H9 (cell line): Measurements from ENCODE around the gene KCNA4. TPM values are rescaled to one million over a fixed set of nuclear protein-coding genes. Genes with fewer than 3 reads are reported as not detected.

ENCODE experiments used
- DNase-seq: peaks from one replicate; pipeline ENCODE4 v3.0.0-alpha.2; 2017
- H2AFZ ChIP-seq: one replicate; pipeline ENCODE4 v1.6.1; 2013; ENCODE audit warnings: mild to moderate bottlenecking, low read length, control low read depth, moderate library complexity
- H2AK5ac ChIP-seq: 2 replicates; pipeline ENCODE4 v1.6.1; 2013; ENCODE audit warnings: low read length, control low read depth, mixed read lengths; ENCODE audit not compliant: insufficient read length
- H2BK120ac ChIP-seq: one replicate; pipeline ENCODE4 v1.6.1; 2013; ENCODE audit warnings: low read depth, mild to moderate bottlenecking, low read length, control low read depth, inconsistent platforms; ENCODE audit not compliant: poor library complexity, severe bottlenecking
- H2BK12ac ChIP-seq: 2 replicates; pipeline ENCODE4 v1.6.1; 2013; ENCODE audit warnings: low read length, control low read depth, mixed read lengths, low read depth; ENCODE audit not compliant: insufficient read length
- H2BK15ac ChIP-seq: 2 replicates; pipeline ENCODE4 v1.6.1; 2013; ENCODE audit warnings: low read depth, low read length, control low read depth
- H2BK20ac ChIP-seq: one replicate; pipeline ENCODE4 v1.6.1; 2013; ENCODE audit warnings: low read depth, mild to moderate bottlenecking, low read length, control low read depth, inconsistent platforms; ENCODE audit not compliant: poor library complexity, severe bottlenecking
- H2BK5ac ChIP-seq: 2 replicates; pipeline ENCODE4 v1.6.1; 2013; ENCODE audit warnings: low read length, control low read depth, mixed read lengths; ENCODE audit not compliant: insufficient read length
- H3K14ac ChIP-seq: 2 replicates; pipeline ENCODE4 v1.6.1; 2013; ENCODE audit warnings: low read length, control low read depth; ENCODE audit not compliant: insufficient read depth
- H3K18ac ChIP-seq: 2 replicates; pipeline ENCODE4 v1.6.1; 2013; ENCODE audit warnings: low read depth, mild to moderate bottlenecking, mixed read lengths, low read length, control low read depth; ENCODE audit not compliant: insufficient read length
- H3K23ac ChIP-seq: 2 replicates; pipeline ENCODE4 v1.6.1; 2013; ENCODE audit warnings: low read length, control low read depth, mixed read lengths, low read depth; ENCODE audit not compliant: insufficient read length
- H3K23me2 ChIP-seq: 2 replicates; pipeline ENCODE4 v1.6.1; 2013; ENCODE audit warnings: low read depth, mild to moderate bottlenecking, mixed read lengths, low read length, control low read depth; ENCODE audit not compliant: insufficient read length, poor library complexity, severe bottlenecking
- H3K27ac ChIP-seq: 2 replicates; pipeline ENCODE4 v1.5.1; 2013; ENCODE audit warnings: low read length, control low read depth, mixed read lengths, low read depth; ENCODE audit not compliant: insufficient read length
- H3K27me3 ChIP-seq: 2 replicates; pipeline ENCODE4 v1.6.1; 2013; ENCODE audit warnings: low read length, control low read depth, inconsistent platforms; ENCODE audit not compliant: insufficient read depth
- H3K4ac ChIP-seq: 2 replicates; pipeline ENCODE4 v1.6.1; 2013; ENCODE audit warnings: low read depth, mild to moderate bottlenecking, control low read depth, inconsistent platforms, low read length, moderate library complexity
- H3K4me1 ChIP-seq: 2 replicates; pipeline ENCODE4 v1.6.1; 2013; ENCODE audit warnings: low read length, control low read depth, inconsistent platforms; ENCODE audit not compliant: insufficient read depth
- H3K4me2 ChIP-seq: 2 replicates; pipeline ENCODE4 v1.6.1; 2013; ENCODE audit warnings: low read length, control low read depth, mixed read lengths; ENCODE audit not compliant: insufficient read length, insufficient read depth
- H3K56ac ChIP-seq: 2 replicates; pipeline ENCODE4 v1.6.1; 2013; ENCODE audit warnings: low read depth, mild to moderate bottlenecking, mixed read lengths, low read length, control low read depth; ENCODE audit not compliant: insufficient read length
- H3K79me1 ChIP-seq: 2 replicates; pipeline ENCODE4 v1.6.1; 2013; ENCODE audit warnings: low read depth, mild to moderate bottlenecking, moderate library complexity, low read length, control low read depth, inconsistent platforms; ENCODE audit not compliant: insufficient read depth, poor library complexity, severe bottlenecking
- H3K79me2 ChIP-seq: 2 replicates; pipeline ENCODE4 v1.6.1; 2013; ENCODE audit warnings: low read length, control low read depth, inconsistent platforms; ENCODE audit not compliant: insufficient read depth
- H3K9ac ChIP-seq: 2 replicates; pipeline ENCODE4 v1.6.1; 2013; ENCODE audit warnings: low read length, control low read depth, mixed read lengths; ENCODE audit not compliant: insufficient read length; ENCODE audit errors: extremely low read depth
- H3K9me3 ChIP-seq: one replicate; pipeline ENCODE4 v1.6.1; 2013; ENCODE audit warnings: low read depth, low read length, inconsistent platforms; ENCODE audit not compliant: control insufficient read depth
- H3T11ph ChIP-seq: one replicate; pipeline ENCODE4 v1.6.1; 2013; ENCODE audit warnings: mild to moderate bottlenecking, low read length, control low read depth, inconsistent platforms
- H4K20me1 ChIP-seq: one replicate; pipeline ENCODE4 v1.6.1; 2013; ENCODE audit not compliant: control insufficient read depth, insufficient read length, insufficient read depth
- H4K5ac ChIP-seq: 2 replicates; pipeline ENCODE4 v1.6.1; 2013; ENCODE audit warnings: low read depth, mild to moderate bottlenecking, mixed read lengths, low read length, control low read depth; ENCODE audit not compliant: insufficient read length
- H4K8ac ChIP-seq: replicated peaks from 2 replicates; pipeline ENCODE4 v1.6.1; 2013; ENCODE audit warnings: low read length, control low read depth, mixed read lengths, low read depth; ENCODE audit not compliant: insufficient read length
- H4K91ac ChIP-seq: 2 replicates; pipeline ENCODE4 v1.6.1; 2013; ENCODE audit warnings: low read depth, mild to moderate bottlenecking, moderate library complexity, mixed read lengths, low read length, control low read depth; ENCODE audit not compliant: insufficient read length
- H3K27ac Mint-ChIP-seq, 3 experiments: 2 replicates in 2 of 3; 3 replicates in 1 of 3; pipeline ENCODE4 v1.8.0; 2020 to 2021; ENCODE audit warnings: mixed read lengths in 3 of 3, mild to moderate bottlenecking in 1 of 3, moderate library complexity in 1 of 3
- H3K27me3 Mint-ChIP-seq: 2 replicates; pipeline ENCODE4 v1.8.0; 2021; ENCODE audit warnings: low read depth, mild to moderate bottlenecking, moderate library complexity, mixed read lengths
- H3K36me3 Mint-ChIP-seq, 3 experiments: 2 replicates in 2 of 3; 3 replicates in 1 of 3; pipeline ENCODE4 v1.8.0; 2020 to 2021; ENCODE audit warnings: low read depth in 3 of 3, mixed read lengths in 3 of 3; ENCODE audit not compliant: insufficient read depth in 1 of 3
- H3K4me1 Mint-ChIP-seq, 2 experiments: 2 replicates each; pipeline ENCODE4 v1.8.0; 2020; ENCODE audit warnings: mixed read lengths in 2 of 2
- H3K4me3 Mint-ChIP-seq, 2 experiments: 2 replicates in 1 of 2; 3 replicates in 1 of 2; pipeline ENCODE4 v1.8.0; 2020 to 2021; ENCODE audit warnings: mild to moderate bottlenecking in 2 of 2, mixed read lengths in 2 of 2, moderate library complexity in 1 of 2
- H3K9me3 Mint-ChIP-seq, 2 experiments: 2 replicates in 1 of 2; 3 replicates in 1 of 2; pipeline ENCODE4 v1.8.0; 2020; ENCODE audit warnings: mild to moderate bottlenecking in 2 of 2, mixed read lengths in 2 of 2, moderate library complexity in 1 of 2
- WGBS: extraction: QIAGEN DNeasy Blood & Tissue Kit; methylation state at CpG from one replicate; pipeline ENCODE4 v1.1.7; 2013; ENCODE audit warnings: missing lambda C conversion rate, low lambda C conversion rate, mixed read lengths; ENCODE audit not compliant: insufficient read length; ENCODE audit errors: extremely low coverage; 5-methylcytosine and 5-hydroxymethylcytosine counted together
- total RNA-seq: library from RNA; stranded (reverse); gene quantifications from 2 replicates; pipeline ENCODE4 v1.2.1, GENCODE V29; 2021
- TF ChIP-seq, protein P1 (sequence below): fragments of 200-600 bp; sonication (generic); conservative IDR thresholded peaks from 3 replicates; pipeline ENCODE4 v1.8.0; 2021; ENCODE audit warnings: antibody characterized with exemption, mild to moderate bottlenecking

The KCNA4 gene
- total RNA-seq, 1 experiment from 2014 or later: not detected

DNA sequence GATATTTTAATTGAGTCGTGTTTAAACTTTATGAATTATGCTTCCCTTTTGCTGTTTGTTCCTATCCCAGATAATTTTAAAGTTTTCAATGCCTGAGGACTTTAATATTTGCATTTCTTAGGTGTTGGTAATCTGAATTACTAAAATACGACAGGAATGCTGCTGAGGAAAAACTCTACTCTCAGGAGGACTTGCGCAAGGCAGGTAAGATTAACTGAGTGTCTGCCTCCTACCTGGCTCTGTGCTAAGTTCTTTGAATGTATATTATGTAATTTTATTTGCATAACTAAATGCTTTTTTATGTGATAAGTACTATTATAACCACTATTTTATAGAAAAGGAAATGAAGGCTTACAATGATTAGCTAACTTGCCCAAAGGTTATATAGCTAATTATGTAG is 2.7 kb upstream of the KCNA4 start:
- Histone ChIP-seq H2BK20ac (no peak overlapping the region), H3K27ac (no peak overlapping the region), H3K4ac (no peak overlapping the region), H4K8ac (no peak overlapping the region), H3K27me3 (peaks cover 95% of the 10 kb centered on the region), H3K4me1 (no peaks in the 10 kb centered on the region), H3K14ac (no peak overlapping the region), H3K18ac (no peak overlapping the region), H2BK15ac (no peak overlapping the region), H4K20me1 (no peaks in the 10 kb centered on the region), H3T11ph (no peak overlapping the region), H3K9ac (no peak overlapping the region), H3K56ac (no peak overlapping the region), H2BK5ac (no peak overlapping the region), H4K91ac (no peak overlapping the region), H2AK5ac (no peak overlapping the region), H2BK120ac (no peak overlapping the region), H3K9me3 (no peaks in the 10 kb centered on the region), H3K4me2 (no peak overlapping the region), H2AFZ (no peak overlapping the region), H2BK12ac (no peak overlapping the region), H3K23me2 (peaks cover 5% of the 10 kb centered on the region), H4K5ac (no peak overlapping the region), H3K79me1 (no peaks in the 10 kb centered on the region), H3K23ac (no peak overlapping the region), H3K79me2 (no peaks in the 10 kb centered on the region)
- Mint-ChIP-seq H3K4me1 (peaks cover 6 to 8% of the 10 kb centered on the region in 2 experiments), H3K9me3 (peaks cover 0 to 11% of the 10 kb centered on the region in 2 experiments; a peak in 4 of 5 replicates), H3K27ac (no peak overlapping the region), H3K36me3 (0 out of 7 replicates have a peak, but pooled peaks cover 0 to 1% (median 0%) of the 10 kb centered on the region in 3 experiments), H3K27me3 (no peaks in the 10 kb centered on the region; the same call in none of the 2 replicates), H3K4me3 (no peak overlapping the region)
- no CpG with 5 or more reads among the region's 3 CpGs for WGBS
- TF ChIP-seq, protein P1, sequence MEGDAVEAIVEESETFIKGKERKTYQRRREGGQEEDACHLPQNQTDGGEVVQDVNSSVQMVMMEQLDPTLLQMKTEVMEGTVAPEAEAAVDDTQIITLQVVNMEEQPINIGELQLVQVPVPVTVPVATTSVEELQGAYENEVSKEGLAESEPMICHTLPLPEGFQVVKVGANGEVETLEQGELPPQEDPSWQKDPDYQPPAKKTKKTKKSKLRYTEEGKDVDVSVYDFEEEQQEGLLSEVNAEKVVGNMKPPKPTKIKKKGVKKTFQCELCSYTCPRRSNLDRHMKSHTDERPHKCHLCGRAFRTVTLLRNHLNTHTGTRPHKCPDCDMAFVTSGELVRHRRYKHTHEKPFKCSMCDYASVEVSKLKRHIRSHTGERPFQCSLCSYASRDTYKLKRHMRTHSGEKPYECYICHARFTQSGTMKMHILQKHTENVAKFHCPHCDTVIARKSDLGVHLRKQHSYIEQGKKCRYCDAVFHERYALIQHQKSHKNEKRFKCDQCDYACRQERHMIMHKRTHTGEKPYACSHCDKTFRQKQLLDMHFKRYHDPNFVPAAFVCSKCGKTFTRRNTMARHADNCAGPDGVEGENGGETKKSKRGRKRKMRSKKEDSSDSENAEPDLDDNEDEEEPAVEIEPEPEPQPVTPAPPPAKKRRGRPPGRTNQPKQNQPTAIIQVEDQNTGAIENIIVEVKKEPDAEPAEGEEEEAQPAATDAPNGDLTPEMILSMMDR: no peak
- DNase-seq: no peak
